GM10266 (cell line): ENCODE results near the gene ASB13.
A peak's percentile ranks its signal among the peaks of the same experiment; 100 is the strongest.

ENCODE experiments used
- DNase-seq: peaks from one replicate; pipeline ENCODE4 v3.0.0; 2012; ENCODE audit errors: extremely low spot score
- CTCF ChIP-seq: IDR thresholded peaks from 2 replicates; pipeline ENCODE4 v1.5.1; 2012; ENCODE audit warnings: mild to moderate bottlenecking, low read depth; ENCODE audit not compliant: control insufficient read depth, insufficient read depth; ENCODE audit errors: missing control alignments

ASB13 gene

DNA sequence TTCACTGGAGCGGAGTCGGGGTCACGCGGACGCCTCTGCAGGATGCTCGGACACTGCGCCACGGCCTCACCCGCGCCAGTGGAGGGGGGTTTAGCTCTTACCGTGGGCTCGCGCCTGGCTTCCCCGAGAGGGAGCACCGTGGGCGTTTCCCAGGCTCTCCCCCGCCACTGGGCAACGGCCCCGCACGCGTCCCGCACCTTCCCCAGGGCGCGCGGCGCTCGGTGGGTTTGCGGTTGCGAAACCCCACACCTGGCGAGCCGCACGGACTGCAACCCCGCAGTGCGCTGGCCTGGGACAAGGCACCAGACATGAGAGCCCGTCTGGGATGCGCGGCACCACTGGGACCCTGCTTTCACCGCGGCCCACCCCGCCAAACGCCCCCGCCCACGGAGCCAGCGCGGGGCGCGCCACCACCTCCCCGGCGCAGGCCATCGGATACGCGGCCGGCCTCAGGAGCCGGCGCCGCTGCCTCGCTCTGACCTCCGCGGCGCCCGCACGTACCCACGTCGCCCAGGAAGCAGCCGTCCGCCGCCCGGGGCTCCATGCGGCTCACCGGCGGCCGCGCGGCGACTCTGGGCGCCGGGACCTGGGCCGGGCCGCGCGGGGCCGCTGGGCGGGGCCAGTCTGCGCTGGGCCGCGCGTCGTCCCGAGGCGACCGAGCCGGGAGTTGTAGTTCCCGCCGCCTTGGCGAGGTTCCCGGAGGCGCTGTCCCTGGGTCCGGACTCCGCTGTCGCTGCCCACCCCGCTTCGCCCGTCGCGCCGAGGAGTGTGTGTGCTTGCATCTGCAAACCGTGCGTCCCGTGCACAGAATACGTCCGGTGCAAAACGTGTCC is at the start of gene ASB13:
ASB13 (minus strand) TSS at position 588 of the 833 bp plus-strand sequence; CDS start at position 544, 44 bp downstream.
- peak; percentile 74 for DNase-seq
- TF ChIP-seq CTCF: no peak

- TF ChIP-seq CTCF: no peak
- no peak for DNase-seq
Observed at GRCh38 chr10:5711642-5712041, 45.2 kb upstream of the ASB13 start.

- DNase-seq: no peak
- no peak for TF ChIP-seq CTCF
Observed at GRCh38 chr10:5710859-5711258, 44.5 kb upstream of the ASB13 start.

DNA sequence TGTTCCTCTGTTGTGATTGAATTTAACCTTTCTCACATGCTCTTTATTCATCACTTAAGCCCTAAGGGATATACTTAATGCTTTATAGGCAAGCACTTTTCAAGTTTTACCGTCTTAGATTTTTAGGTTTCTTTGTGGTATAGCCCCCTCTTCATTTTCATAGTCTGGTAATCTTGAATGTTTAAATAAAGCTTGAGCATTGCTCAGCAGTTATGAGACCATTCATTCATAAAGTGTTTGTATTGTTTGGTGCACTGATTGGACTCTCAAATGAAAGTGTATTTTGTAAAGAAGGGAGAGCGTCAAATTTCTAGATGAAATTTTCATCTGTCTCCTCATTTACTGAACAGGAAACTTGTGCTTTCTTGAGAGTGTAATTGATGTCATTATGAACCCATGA is 43.5 kb upstream of the ASB13 start:
- TF ChIP-seq CTCF: no peak
- DNase-seq: no peak

GRCh38 chr10:5708356-5708755 is 42.0 kb upstream of the ASB13 start:
- no peak for TF ChIP-seq CTCF
- no peak for DNase-seq

- TF ChIP-seq CTCF: no peak
- no peak for DNase-seq
Observed at GRCh38 chr10:5698062-5698461, 31.7 kb upstream of the ASB13 start.

DNA sequence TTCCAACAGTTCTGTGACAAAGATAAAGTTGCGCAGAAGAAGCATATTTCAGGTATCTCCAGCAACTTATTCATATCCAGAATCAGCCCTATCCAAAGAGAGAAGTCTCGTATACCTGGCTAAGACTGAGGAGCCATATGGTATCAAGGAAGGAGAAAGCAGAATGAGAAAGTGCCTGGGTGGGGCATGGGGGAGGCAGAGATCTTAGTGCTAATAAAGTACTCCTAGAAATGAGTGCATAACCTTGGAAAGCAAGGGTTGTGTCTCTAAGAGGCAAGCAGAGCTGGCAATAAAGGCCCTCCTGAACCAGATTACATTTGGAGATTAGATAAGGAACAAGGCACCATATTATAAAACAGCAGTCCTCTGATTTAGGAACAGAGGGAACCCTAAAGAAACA is 30.9 kb upstream of the ASB13 start:
- no peak for TF ChIP-seq CTCF
- DNase-seq: no peak
